GM12872 (cell line): ENCODE measurements around the gene SLC28A1.

Experiments used
- TF ChIP-seq, protein P1 (sequence below): IDR thresholded peaks from 3 replicates; pipeline ENCODE4 v1.5.1; 2011; ENCODE audit warnings: low read depth, mild to moderate bottlenecking, low read length, moderate library complexity; ENCODE audit not compliant: insufficient read depth

The SLC28A1 gene

DNA sequence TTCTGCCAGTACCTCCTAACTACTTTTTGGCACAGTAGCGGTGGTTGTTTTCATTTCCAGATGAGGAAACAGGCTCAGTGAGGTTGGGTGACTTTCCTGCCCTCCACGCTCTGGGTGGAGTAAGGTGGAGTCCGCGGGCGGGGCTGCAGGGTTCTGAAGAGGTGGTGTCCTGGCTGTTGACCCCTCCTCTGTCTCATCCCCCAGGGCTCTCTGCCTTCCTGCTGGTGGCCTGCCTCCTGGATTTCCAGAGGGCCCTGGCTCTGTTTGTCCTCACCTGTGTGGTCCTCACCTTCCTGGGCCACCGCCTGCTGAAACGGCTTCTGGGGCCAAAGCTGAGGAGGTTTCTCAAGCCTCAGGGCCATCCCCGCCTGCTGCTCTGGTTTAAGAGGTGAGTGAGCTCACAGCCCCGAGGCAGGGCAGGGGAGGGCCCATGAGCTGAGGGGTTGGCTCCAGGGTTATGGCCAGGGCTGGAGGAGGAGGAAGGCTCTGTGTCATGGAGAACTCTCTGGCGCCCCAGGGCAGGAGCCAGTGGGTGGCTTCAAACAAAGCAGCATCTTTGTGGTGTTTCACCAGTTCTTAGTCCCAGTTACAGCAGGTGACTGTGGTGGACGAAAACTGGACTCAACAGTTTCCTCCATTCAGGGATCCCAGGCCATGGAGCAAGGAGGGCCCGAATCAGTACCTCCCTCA, 10.4 kb downstream of the SLC28A1 start:
- TF ChIP-seq, protein P1, sequence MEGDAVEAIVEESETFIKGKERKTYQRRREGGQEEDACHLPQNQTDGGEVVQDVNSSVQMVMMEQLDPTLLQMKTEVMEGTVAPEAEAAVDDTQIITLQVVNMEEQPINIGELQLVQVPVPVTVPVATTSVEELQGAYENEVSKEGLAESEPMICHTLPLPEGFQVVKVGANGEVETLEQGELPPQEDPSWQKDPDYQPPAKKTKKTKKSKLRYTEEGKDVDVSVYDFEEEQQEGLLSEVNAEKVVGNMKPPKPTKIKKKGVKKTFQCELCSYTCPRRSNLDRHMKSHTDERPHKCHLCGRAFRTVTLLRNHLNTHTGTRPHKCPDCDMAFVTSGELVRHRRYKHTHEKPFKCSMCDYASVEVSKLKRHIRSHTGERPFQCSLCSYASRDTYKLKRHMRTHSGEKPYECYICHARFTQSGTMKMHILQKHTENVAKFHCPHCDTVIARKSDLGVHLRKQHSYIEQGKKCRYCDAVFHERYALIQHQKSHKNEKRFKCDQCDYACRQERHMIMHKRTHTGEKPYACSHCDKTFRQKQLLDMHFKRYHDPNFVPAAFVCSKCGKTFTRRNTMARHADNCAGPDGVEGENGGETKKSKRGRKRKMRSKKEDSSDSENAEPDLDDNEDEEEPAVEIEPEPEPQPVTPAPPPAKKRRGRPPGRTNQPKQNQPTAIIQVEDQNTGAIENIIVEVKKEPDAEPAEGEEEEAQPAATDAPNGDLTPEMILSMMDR = no peak

DNA sequence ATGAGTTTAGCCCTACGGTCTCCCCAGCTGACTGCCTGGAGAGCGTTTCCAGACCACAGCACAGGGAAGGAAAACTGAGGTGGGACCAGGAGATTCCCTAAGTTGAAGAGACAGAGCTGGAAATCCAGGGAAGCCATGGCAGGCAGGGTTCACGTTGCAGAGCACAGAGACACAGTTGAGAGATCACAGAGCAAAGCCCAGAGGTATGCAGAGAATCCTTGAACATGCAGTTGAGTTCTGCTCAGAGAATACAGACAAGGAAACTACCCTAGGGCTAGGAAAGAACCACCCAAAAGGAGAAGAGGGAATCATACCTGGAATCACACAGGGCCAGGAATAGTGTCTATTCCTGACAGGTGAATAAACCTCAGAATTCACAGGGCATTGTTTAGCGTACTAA, 14.3 kb downstream of the SLC28A1 start:
- TF ChIP-seq, protein P1 = no peak

DNA sequence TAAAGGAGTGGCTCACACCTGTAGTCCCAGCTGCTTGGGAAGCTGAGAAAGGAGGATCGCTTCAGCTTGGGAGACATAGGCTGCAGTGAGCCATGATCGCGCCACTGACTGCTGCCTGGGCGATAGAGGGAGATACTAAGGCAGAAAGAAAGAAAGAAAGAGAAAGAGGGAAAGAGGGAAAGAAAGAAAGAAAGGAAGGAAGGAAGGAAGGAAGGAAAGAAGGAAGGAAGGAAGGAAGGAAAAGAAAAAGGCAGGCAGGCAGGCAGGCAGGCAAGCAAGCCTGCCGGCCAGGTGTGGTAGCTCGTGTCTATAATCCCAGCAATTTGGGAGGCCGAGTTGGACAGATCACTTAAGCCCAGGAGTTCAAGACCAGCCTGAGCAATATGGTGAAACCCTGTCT, 15.3 kb downstream of the SLC28A1 start:
- TF ChIP-seq, protein P1 = no peak

DNA sequence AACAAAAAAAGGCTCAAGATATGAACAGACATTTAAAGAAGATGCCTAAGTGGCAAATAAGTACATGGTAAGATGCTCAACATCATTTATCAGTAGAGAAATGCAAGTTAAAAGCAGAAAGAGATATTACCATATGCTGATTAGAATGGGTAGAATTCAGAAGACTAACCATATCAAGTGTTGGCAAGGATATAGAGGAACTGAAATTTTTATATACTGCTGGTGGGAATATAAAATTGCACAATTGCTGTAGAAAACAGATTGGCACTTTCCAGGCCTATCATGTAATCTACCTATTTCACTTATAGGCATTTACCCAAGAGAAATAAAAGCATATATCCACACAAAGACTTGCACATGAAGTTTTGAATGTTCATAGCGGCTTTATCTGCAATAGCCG, 17.1 kb downstream of the SLC28A1 start:
- TF ChIP-seq, protein P1 = no peak

DNA sequence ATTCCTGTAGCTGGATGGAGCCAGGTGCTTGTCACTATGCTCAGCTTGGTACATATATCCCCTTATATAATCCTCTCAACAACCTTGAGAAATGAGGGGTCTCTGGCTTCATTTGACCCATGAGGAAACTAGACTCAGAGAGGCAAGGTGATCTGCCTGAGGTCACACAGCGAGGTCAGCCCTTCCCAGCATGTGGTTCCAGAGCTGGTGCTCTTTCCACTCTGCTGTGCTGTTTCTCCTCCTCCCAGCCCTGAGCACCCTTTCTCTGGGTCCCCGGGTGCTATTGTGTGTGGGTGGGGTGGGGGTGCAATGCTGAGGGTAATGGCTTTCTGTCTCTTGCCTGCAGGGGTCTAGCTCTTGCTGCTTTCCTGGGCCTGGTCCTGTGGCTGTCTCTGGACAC, 19.3 kb downstream of the SLC28A1 start:
- TF ChIP-seq, protein P1 = no peak

DNA sequence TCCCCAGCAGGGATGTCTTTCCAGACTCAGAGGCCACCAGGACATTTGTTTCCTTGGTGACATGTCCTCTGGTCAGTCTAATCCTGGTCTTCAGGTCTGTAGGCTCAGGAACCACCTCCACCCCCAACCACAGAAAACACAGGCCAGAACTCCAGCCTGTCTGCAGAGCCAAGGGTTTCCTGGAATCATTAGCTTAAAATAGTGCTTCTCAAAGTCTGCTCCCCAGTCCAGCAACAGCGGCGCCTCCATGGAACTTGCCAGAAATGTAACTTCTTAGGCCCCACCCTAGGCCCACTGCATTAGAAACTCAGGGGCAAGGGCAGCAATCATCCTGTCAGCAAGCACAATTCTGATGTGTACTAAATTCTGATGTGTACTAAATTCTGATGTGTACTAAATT, 20.0 kb downstream of the SLC28A1 start:
- TF ChIP-seq, protein P1 = no peak

DNA sequence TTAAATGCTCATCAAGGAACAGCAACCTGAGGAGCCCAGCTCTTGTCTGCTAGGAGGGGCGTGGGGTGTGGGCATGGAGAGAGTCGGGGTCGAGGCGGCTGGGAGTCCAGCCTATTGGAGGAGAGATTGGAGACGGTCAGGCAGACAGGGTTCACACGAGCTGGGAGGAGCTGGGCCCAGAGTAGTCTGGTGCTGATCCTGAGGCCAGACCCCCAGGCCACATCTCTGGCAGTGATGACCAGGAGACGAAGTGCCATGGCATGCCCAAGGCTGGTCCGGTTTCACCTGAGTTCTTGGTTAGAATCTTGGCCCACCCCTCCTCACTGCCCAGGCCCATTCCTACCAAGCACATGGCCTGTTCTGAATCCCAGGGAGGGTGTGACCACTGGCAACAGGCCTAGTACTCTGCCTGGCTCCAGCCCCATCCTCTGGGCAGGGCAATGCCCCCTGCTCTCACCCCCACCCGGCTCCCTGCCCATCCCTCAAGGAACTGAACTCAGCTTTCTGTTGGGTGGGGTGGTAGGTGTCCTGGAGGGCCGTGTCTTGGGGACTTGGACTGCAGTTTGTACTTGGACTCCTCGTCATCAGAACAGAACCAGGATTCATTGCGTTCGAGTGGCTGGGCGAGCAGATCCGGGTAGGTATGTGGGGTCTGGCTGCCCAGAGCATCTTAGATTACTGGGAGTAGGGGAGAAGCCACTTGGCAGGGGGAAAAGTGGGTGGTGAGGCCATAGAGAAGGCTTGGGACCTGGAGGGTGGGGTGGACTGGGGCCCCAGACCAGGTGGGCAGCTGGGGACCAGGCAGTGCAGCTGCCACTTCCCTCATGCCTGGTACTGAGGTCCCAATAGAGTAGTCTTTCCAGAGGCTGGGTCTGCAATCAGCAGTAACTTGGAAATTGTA, 20.8 kb downstream of the SLC28A1 start:
- TF ChIP-seq, protein P1 = no peak
